Skeletal muscle cell (primary cell): ENCODE measurements around the gene LCP1.
A peak's percentile ranks its signal among the peaks of the same experiment; 100 is the strongest.
"Not testable (repeated sequence)": the region's sequence is repeated elsewhere in the genome, so short reads cannot be mapped to it uniquely, and the experiment has no call there.

Experiments used
- DNase-seq: peaks from one replicate; pipeline ENCODE4 v3.0.0-alpha.2; 2010; ENCODE audit warnings: low read depth
- H3K4me3 ChIP-seq: 2 replicates; pipeline ENCODE4 v1.5.1; 2011; ENCODE audit warnings: low read depth, mild to moderate bottlenecking, control low read depth, low read length, moderate library complexity

Gene LCP1

GRCh38 chr13:46181840-46182490, at the start of gene LCP1:
Gene LCP1 (minus strand): TSS chr13:46182177. CDS start chr13:46159662, 22,515 bp downstream.
- no peak within 1 kb of the TSS for H3K4me3 ChIP-seq
- no peak for DNase-seq

GRCh38 chr13:46229251-46229650, 47.3 kb upstream of the LCP1 start:
- no peak for DNase-seq
- H3K4me3 ChIP-seq, result no peak overlapping the region

- not testable (repeated sequence) for H3K4me3 ChIP-seq, DNase-seq
Observed at GRCh38 chr13:46220234-46220633, 38.3 kb upstream of the LCP1 start.

GRCh38 chr13:46214741-46215140, 32.8 kb upstream of the LCP1 start:
- DNase-seq, H3K4me3 ChIP-seq: not testable (repeated sequence)

- no peak for DNase-seq
- no peak overlapping the region for H3K4me3 ChIP-seq
Observed at GRCh38 chr13:46213242-46213641, 31.3 kb upstream of the LCP1 start.

- peak within 1 kb of the TSS; percentile 54 for H3K4me3 ChIP-seq
- no peak for DNase-seq
Observed at GRCh38 chr13:46211483-46212351, 29.7 kb upstream of the LCP1 start, which contains the start of gene LRRC63. Gene LRRC63 (plus strand): TSS chr13:46211928. CDS start chr13:46213035, 1,107 bp downstream.

GRCh38 chr13:46211116-46211482, 29.1 kb upstream of the LCP1 start:
- peak overlapping the region; percentile 54 for H3K4me3 ChIP-seq
- DNase-seq, result no peak

GRCh38 chr13:46210362-46211083, 28.5 kb upstream of the LCP1 start:
- DNase-seq, result no peak
- no peak overlapping the region for H3K4me3 ChIP-seq

GRCh38 chr13:46207828-46208227, 25.9 kb upstream of the LCP1 start:
- DNase-seq, result no peak
- H3K4me3 ChIP-seq, result no peak overlapping the region

GRCh38 chr13:46206143-46206542, 24.2 kb upstream of the LCP1 start:
- no peak for DNase-seq
- H3K4me3 ChIP-seq, result no peak overlapping the region

- DNase-seq, result no peak
- H3K4me3 ChIP-seq, result no peak overlapping the region
Observed at GRCh38 chr13:46202966-46203365, 21.0 kb upstream of the LCP1 start.

- H3K4me3 ChIP-seq, result no peak overlapping the region
- DNase-seq, result no peak
Observed at GRCh38 chr13:46202188-46202795, 20.3 kb upstream of the LCP1 start.

- DNase-seq, result no peak
- H3K4me3 ChIP-seq, result no peak overlapping the region
Observed at GRCh38 chr13:46198696-46199193, 16.8 kb upstream of the LCP1 start.

GRCh38 chr13:46197299-46198048, 15.5 kb upstream of the LCP1 start:
- no peak for DNase-seq
- H3K4me3 ChIP-seq, result no peak overlapping the region

- no peak for DNase-seq
Observed at GRCh38 chr13:46195016-46195415, 13.0 kb upstream of the LCP1 start.

GRCh38 chr13:46192412-46192811, 10.4 kb upstream of the LCP1 start:
- no peak for DNase-seq
- H3K4me3 ChIP-seq, result no peak overlapping the region

More at GRCh38 chr13:46195016-46195415, 13.0 kb upstream of the LCP1 start:
- H3K4me3 ChIP-seq, result no peak overlapping the region

- no peak for DNase-seq
- no peak overlapping the region for H3K4me3 ChIP-seq
Observed at GRCh38 chr13:46185634-46186033, 3.7 kb upstream of the LCP1 start.

- H3K4me3 ChIP-seq, result no peak overlapping the region
- no peak for DNase-seq
Observed at GRCh38 chr13:46184277-46184699, 2.3 kb upstream of the LCP1 start.
